NCI-H1105 treated with DMSO at 0.1 percent for 48 hours (cell line): ENCODE data around the gene PCLAF.
"Not testable (repeated sequence)": the region's sequence is repeated elsewhere in the genome, so short reads cannot be mapped to it uniquely, and the experiment has no call there.

Experiments
- DNase-seq: peaks from one replicate; lab custom pipeline; 2025; lab: John Stamatoyannopoulos, UW

Gene PCLAF

DNA sequence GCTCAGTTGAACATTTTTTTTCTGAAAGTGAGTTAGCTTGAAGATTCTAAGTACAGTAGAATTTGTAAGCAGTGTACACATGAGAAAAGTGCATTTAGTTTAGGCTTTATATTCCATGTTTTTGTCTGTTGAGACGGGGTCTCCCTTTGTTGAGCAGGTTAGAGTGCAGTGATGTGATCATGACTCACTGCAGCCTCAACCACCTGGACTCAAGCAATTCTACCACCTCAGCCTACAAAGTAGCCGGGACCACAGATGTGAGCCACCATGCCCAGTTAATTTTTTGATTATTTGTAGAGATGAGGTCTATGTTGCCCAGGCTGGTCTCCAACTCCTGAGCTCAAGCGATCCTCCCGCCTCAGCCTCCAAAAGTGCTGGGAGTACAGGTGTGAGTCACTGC is 20.0 kb downstream of the PCLAF start:
- DNase-seq: no peak

- no peak for DNase-seq
These were observed 24.6 kb downstream of the PCLAF start for GRCh38 chr15:64356710-64357040.

DNA sequence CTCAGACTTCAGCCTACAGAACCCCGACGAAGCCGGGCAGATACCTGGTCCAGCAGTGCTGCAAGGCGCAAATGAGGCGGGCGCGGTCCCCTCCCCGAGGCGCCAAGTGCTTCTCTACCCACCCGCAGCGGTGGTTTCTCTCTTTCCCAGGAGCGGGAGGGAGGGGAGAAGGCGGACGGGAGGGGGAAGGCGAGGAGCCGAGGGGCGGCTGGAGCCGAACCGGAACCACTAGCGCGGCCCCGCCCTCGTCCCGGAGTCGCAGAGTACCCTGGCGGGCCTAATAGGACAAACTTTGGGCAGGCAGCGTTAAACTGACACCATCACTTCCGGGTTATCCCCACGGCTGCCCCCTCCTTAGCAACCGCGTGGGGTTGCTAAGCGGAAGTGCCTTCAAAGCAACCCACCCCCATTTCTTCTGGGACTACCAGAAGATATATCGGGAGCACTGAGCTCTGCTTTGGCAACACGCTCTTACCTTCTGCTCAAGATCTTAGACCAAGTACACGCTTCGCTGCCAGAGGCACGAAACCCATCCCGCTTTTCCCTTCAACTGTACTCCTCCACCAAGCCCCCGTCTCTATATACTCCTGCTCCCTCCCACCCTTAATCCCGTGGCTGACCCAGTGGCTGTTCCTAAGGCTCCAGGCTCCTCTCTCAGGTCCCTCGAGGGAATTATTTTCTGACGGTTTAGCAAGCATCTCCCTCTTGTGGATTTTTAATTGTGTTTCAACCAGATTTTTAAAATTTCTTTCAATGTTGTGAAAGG is 25.1 kb downstream of the PCLAF start, which contains the start of gene CSNK1G1:
CSNK1G1 (minus strand) TSS at position 230 of the 766 bp plus-strand sequence. CDS start 55,674 bp downstream, outside the sequence.
- DNase-seq: peak; percentile 100

- DNase-seq: peak; percentile 42
These were observed 25.8 kb downstream of the PCLAF start for GRCh38 chr15:64355348-64355943.

DNA sequence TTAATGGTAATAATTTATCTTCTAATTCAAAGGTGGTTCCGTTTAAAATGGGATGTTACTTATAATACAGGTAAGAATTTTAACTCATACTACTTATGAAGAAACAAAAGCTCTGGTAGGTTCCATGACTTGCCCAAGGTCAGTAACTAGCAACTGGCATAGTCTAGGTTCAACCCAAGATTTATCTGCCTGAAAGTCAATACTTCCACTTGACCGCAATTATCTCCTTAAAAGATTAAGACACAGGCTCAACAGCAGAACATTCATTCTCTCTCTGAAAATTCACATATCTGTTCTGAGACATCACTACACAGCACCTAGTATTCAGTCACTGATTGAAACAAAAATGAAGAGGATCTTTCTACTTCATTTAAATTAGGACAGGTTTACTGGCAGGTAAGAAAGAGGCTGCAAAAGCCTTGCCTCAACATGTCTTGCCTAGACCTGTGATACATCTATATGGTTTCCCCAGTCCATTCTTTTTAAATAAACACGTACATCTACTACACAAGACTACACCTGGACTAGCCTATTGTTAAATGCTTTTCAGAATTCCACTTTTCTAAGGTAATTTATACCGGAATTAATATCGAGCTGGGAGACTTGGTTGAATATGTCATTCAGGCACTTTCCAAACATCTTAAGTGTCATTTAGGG is 26.4 kb downstream of the PCLAF start:
- peak; percentile 42 for DNase-seq

GRCh38 chr15:64351265-64351664 is 30.0 kb downstream of the PCLAF start:
- DNase-seq: no peak

GRCh38 chr15:64349375-64349774 is 31.9 kb downstream of the PCLAF start:
- DNase-seq: no peak

- DNase-seq: no peak
These were observed 32.8 kb downstream of the PCLAF start for GRCh38 chr15:64348455-64348854.

- not testable (repeated sequence) for DNase-seq
These were observed 35.0 kb downstream of the PCLAF start for GRCh38 chr15:64346242-64346641.

GRCh38 chr15:64344651-64345294 is 36.5 kb downstream of the PCLAF start:
- no peak for DNase-seq

DNA sequence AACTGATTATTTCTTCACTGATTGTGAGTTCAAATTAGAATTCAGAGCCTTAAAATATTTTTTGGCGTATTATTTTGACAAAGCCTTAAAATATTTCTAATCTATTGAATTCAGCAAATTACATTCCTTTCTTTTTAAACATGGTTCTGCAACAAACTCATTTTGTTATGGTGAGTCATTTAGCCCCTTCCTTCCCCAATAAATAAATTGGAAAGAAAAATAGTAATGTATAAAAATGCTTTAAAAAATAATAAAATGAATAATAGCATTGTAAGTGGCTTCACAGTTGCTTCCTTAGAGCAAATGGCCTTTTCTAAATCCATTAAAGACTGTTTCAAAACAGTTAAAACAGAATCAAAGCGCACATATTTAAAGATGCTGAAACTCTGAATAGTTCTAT is 37.4 kb downstream of the PCLAF start:
- DNase-seq: no peak

DNA sequence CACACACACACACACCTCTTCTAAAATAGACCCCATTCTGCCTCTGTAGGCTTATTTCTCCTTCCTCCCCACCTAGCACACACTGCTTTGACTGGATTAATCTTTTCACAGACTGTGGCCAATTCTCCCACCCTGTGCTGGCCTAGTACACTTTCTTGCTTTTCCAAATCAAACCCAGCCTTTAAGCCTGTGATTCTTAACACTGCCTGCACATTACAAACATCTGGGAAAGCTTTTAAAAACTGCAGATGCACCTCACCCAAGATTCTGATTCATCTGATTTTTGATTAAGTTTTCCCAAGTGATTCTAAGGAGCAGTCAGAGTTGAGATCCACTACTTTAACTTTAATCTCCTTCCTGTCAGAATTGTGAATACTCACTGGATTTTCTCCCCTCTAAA is 38.0 kb downstream of the PCLAF start:
- DNase-seq: no peak

- DNase-seq: no peak
These were observed 39.3 kb downstream of the PCLAF start for GRCh38 chr15:64341961-64342360.

- no peak for DNase-seq
These were observed 40.9 kb downstream of the PCLAF start for GRCh38 chr15:64340355-64340754.

DNA sequence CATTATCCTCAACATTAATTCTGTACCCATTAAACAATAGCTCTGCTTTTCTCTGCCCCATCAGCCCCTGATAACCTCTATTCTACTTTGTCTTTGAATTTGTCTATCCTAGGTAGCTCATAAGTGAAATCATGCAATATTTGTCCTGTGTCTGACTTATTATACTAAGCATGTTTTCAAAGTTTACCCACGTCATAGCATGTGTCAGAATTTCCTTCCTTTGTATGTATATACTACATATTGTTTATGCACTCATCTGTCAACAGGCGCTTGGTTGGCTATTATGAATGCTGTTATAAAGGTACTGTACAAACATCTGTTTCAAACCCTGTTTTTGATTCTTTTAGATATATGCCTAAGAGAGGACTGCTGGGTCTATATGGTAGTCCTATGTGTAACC is 43.5 kb downstream of the PCLAF start:
- DNase-seq: no peak

GRCh38 chr15:64333986-64334929 is 47.0 kb downstream of the PCLAF start:
- no peak for DNase-seq

DNA sequence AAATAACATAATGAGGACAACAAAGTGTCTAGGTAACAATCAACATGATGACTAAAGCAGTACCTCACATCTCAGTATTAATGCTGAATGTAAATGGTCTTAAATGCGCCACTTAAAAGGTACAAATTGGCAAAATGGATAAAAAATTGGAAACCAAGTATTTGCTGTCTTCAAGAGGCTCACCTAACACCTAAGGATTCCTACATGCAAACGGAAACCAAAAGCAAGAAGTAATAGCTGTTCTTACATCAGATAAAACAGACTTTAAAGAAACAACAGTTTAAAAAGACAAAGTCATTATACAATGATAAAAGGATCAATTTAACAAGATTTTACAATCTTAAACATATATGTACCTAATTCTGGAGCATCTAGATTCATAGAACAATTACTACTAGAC is 47.7 kb downstream of the PCLAF start:
- DNase-seq: no peak

GRCh38 chr15:64331668-64332067 is 49.6 kb downstream of the PCLAF start:
- DNase-seq: not testable (repeated sequence)

DNA sequence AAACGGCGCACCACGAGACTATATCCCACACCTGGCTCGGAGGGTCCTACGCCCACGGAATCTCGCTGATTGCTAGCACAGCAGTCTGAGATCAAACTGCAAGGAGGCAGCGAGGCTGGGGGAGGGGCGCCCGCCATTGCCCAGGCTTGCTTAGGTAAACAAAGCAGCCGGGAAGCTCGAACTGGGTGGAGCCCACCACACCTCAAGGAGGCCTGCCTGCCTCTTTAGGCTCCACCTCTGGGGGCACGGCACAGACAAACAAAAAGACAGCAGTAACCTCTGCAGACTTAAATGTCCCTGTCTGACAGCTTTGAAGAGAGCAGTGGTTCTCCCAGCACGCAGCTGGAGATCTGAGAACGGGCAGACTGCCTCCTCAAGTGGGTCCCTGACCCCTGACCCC is 54.3 kb downstream of the PCLAF start:
- not testable (repeated sequence) for DNase-seq

GRCh38 chr15:64326458-64326857 is 54.8 kb downstream of the PCLAF start:
- DNase-seq: not testable (repeated sequence)

- DNase-seq: no peak
These were observed 56.9 kb downstream of the PCLAF start for GRCh38 chr15:64324165-64324877.
